OCI-LY7 (cell line): ENCODE data around the gene AP1B1. TPM values are rescaled to one million over a fixed set of nuclear protein-coding genes. Genes with fewer than 3 reads are reported as not detected.

Experiments used
- BruUV-seq: library from RNA; stranded (reverse); fragments of 400-500 nt; replicated peaks from 2 replicates; lab custom pipeline; 2021; lab: Mats Ljungman, UMichigan
- CTCF ChIA-PET: fragments of 300-600 bp; sonication (Branson Sonifier 250); formaldehyde crosslinking; loops from one replicate; lab custom pipeline; 2022; ENCODE audit warnings: antibody characterized with exemption; ENCODE audit not compliant: unreplicated experiment; lab: Charles Lee
- POLR2A ChIA-PET: fragments of 300-600 bp; sonication (Branson Sonifier 250); formaldehyde crosslinking; loops from one replicate; lab custom pipeline; 2022; ENCODE audit warnings: antibody characterized with exemption; lab: Charles Lee
- DNase-seq: peaks from one replicate; pipeline ENCODE4 v3.0.0-alpha.2; 2015; ENCODE audit warnings: low spot score
- H2AFZ ChIP-seq: fragments of 200-600 bp; sonication (generic), shearing (Covaris generic); 2 replicates; pipeline ENCODE4 v1.6.1; 2014; ENCODE audit warnings: mild to moderate bottlenecking, antibody characterized with exemption, low read length, moderate library complexity
- H3K27ac ChIP-seq: fragments of 200-600 bp; sonication (generic); 2 replicates; pipeline ENCODE4 v1.5.1; 2014; ENCODE audit warnings: mixed run types, low read depth, mild to moderate bottlenecking, moderate library complexity, low read length, inconsistent platforms; ENCODE audit not compliant: poor library complexity, severe bottlenecking
- H3K36me3 ChIP-seq: fragments of 200-600 bp; sonication (generic); 2 replicates; pipeline ENCODE4 v1.6.1; 2014; ENCODE audit warnings: mild to moderate bottlenecking, antibody characterized with exemption, low read length, moderate library complexity, mixed read lengths; ENCODE audit not compliant: insufficient read depth
- H3K4me1 ChIP-seq: fragments of 200-600 bp; sonication (generic); 2 replicates; pipeline ENCODE4 v1.5.1; 2014; ENCODE audit warnings: mild to moderate bottlenecking, low read length; ENCODE audit not compliant: insufficient read depth, poor library complexity, severe bottlenecking
- H3K4me2 ChIP-seq: fragments of 200-600 bp; sonication (generic); 2 replicates; pipeline ENCODE4 v1.6.1; 2014; ENCODE audit warnings: mild to moderate bottlenecking, low read length
- H3K4me3 ChIP-seq: fragments of 200-600 bp; sonication (generic); 2 replicates; pipeline ENCODE4 v1.5.1; 2014; ENCODE audit warnings: mild to moderate bottlenecking, low read depth, low read length; ENCODE audit not compliant: poor library complexity, severe bottlenecking
- H3K79me2 ChIP-seq: fragments of 200-600 bp; sonication (generic); 2 replicates; pipeline ENCODE4 v1.6.1; 2016; ENCODE audit warnings: low read depth, mild to moderate bottlenecking, low read length, moderate library complexity, mixed read lengths; ENCODE audit not compliant: insufficient read depth
- H3K9me2 ChIP-seq: fragments of 200-600 bp; sonication (generic); 2 replicates; pipeline ENCODE4 v1.6.1; 2016; ENCODE audit warnings: mild to moderate bottlenecking, low read length, mixed read lengths; ENCODE audit not compliant: insufficient read depth
- H3K9me3 ChIP-seq: fragments of 200-600 bp; sonication (generic); 2 replicates; pipeline ENCODE4 v1.6.1; 2014; ENCODE audit warnings: mild to moderate bottlenecking, mixed run types, low read length, mixed read lengths
- H4K20me1 ChIP-seq: fragments of 200-600 bp; sonication (generic); 2 replicates; pipeline ENCODE4 v1.6.1; 2014; ENCODE audit warnings: mild to moderate bottlenecking, antibody characterized with exemption, low read length, moderate library complexity, mixed read lengths; ENCODE audit not compliant: insufficient read depth
- CTCF ChIP-seq: fragments of 200-600 bp; sonication (generic); conservative IDR thresholded peaks from 2 replicates; pipeline ENCODE4 v1.5.1; 2014; ENCODE audit warnings: mild to moderate bottlenecking, antibody characterized with exemption, low read length, moderate library complexity, mixed read lengths
- EZH2phosphoT487 ChIP-seq: fragments of 200-600 bp; sonication (generic); IDR thresholded peaks from 2 replicates; pipeline ENCODE4 v1.6.1; 2018; ENCODE audit warnings: low read depth, borderline replicate concordance, mild to moderate bottlenecking, mixed run types, antibody characterized with exemption, low read length, moderate library complexity, mixed read lengths
- intact Hi-C: fragments of 100-400 bp; cut with micrococcal nuclease; formaldehyde crosslinking; loops from one replicate; pipeline ENCODE4 v1.10.0; 2022; ENCODE audit not compliant: unreplicated experiment
- total RNA-seq, 2 experiments: library from RNA; depleted of rRNA in 1 of 2; stranded (reverse); fragments of >200 nt in 1 of 2; shearing (Covaris generic) in 1 of 2; gene quantifications; 2 replicates each; pipeline ENCODE4 v1.2.3, GENCODE V29; 2014 to 2022

Gene AP1B1
- total RNA-seq, 2 experiments from 2014 or later, result 111 to 156 TPM

DNA sequence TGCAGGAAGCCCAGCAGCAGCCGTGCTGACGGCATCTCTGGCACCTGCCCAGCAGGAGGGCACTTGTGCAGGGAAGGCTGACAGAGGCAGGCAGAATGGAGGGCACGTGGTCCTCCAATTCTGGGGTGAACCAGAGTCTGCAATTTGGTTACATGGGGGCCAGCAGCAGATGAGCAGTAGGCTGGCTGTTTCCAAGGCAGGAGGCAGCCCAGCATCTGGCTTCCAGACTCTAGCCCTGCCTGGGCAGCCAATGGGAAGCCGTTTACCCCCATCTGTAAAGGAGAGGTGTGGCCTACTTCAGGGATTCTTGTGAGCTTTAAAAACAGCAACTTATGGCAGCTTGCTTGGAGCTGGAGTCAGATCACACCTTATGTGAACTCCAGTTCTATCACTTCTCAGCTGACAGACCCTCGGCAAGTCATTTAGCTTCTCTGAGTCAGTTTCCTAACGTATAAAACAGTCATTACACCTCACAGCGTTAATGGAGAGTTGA, 45.0 kb downstream of the AP1B1 start:
- no peak overlapping the region for H3K27ac ChIP-seq
- no peaks in the 10 kb centered on the region for H3K9me3 ChIP-seq
- POLR2A ChIA-PET, result interaction anchor here (1.2 kb wide), 1 partner anchor 10 kb away, joined by 5 read pairs; no protein-coding TSS in a partner anchor
- CTCF ChIA-PET, result no interaction called here
- no peaks in the 10 kb centered on the region for H3K9me2 ChIP-seq
- H3K4me1 ChIP-seq, result peaks cover 26% of the 10 kb centered on the region
- intact Hi-C loops, result no loop called here
- no peak overlapping the region for H3K4me2 ChIP-seq
- no TSS peak for BruUV-seq
- no peak overlapping the region for H3K4me3 ChIP-seq
- H2AFZ ChIP-seq, result no peak overlapping the region
- no peaks in the 10 kb centered on the region for H4K20me1 ChIP-seq
- no peaks in the 10 kb centered on the region for H3K79me2 ChIP-seq
- no peak for TF ChIP-seq CTCF
- TF ChIP-seq EZH2phosphoT487, result no peak
- no peak for DNase-seq
- peaks cover 100% of the 10 kb centered on the region for H3K36me3 ChIP-seq

GRCh38 chr22:29342577-29343312, 45.6 kb downstream of the AP1B1 start:
- Histone ChIP-seq H3K79me2 (no peaks in the 10 kb centered on the region), H4K20me1 (no peaks in the 10 kb centered on the region), H3K9me2 (no peaks in the 10 kb centered on the region), H3K4me2 (no peak overlapping the region), H3K9me3 (no peaks in the 10 kb centered on the region), H3K4me3 (no peak overlapping the region), H3K4me1 (peaks cover 20% of the 10 kb centered on the region), H3K36me3 (peaks cover 100% of the 10 kb centered on the region), H2AFZ (no peak overlapping the region), H3K27ac (no peak overlapping the region)
- intact Hi-C loops, result no loop called here
- ChIA-PET CTCF (no interaction called here), POLR2A (no interaction called here)
- DNase-seq, result no peak
- TF ChIP-seq CTCF (no peak), EZH2phosphoT487 (no peak)
- BruUV-seq, result no TSS peak

- Histone ChIP-seq H3K36me3 (peaks cover 100% of the 10 kb centered on the region), H4K20me1 (no peaks in the 10 kb centered on the region), H3K9me2 (no peaks in the 10 kb centered on the region), H2AFZ (no peak overlapping the region), H3K79me2 (no peaks in the 10 kb centered on the region), H3K27ac (no peak overlapping the region), H3K9me3 (no peaks in the 10 kb centered on the region), H3K4me2 (no peak overlapping the region), H3K4me3 (no peak overlapping the region), H3K4me1 (peaks cover 14% of the 10 kb centered on the region)
- TF ChIP-seq EZH2phosphoT487 (no peak), CTCF (no peak)
- intact Hi-C loops, result no loop called here
- no TSS peak for BruUV-seq
- no peak for DNase-seq
- ChIA-PET CTCF (no interaction called here), POLR2A (no interaction called here)
Observed at GRCh38 chr22:29342177-29342576, 46.2 kb downstream of the AP1B1 start.
